Liver (tissue), 9 donors: ENCODE measurements around the gene DDX20. TPM values are rescaled to one million over a fixed set of nuclear protein-coding genes. Genes with fewer than 3 reads are reported as not detected.
"Not testable (repeated sequence)": the region's sequence is repeated elsewhere in the genome, so short reads cannot be mapped to it uniquely, and the experiment has no call there.

Experiments used
- DNase-seq: peaks from one replicate; pipeline ENCODE4 v3.0.0-alpha.2; 2017; ENCODE audit warnings: low spot score
- H3K27ac ChIP-seq, 2 donors: one replicate each; pipeline ENCODE4 v1.7.0; 2013; ENCODE audit warnings: inconsistent platforms in 2 of 2, low read length in 2 of 2, control low read depth in 1 of 2, low read depth in 1 of 2, mild to moderate bottlenecking in 1 of 2
- H3K27me3 ChIP-seq, 4 donors: one replicate each; pipeline versions ENCODE4 v1.6.1 to v1.7.0; 2013; ENCODE audit warnings: low read length in 3 of 4, inconsistent platforms in 1 of 4, mild to moderate bottlenecking in 1 of 4, moderate library complexity in 1 of 4; ENCODE audit not compliant: control insufficient read depth in 4 of 4, insufficient read depth in 4 of 4
- H3K36me3 ChIP-seq, 4 donors: one replicate each; pipeline versions ENCODE4 v1.6.1 to v1.7.0; 2013; ENCODE audit warnings: low read length in 3 of 4, mild to moderate bottlenecking in 3 of 4, low read depth in 1 of 4, moderate library complexity in 1 of 4; ENCODE audit not compliant: control insufficient read depth in 4 of 4, insufficient read depth in 3 of 4
- H3K4me1 ChIP-seq, 4 donors: one replicate each; pipeline versions ENCODE4 v1.6.1 to v1.7.0; 2013; ENCODE audit warnings: low read length in 3 of 4, mild to moderate bottlenecking in 3 of 4, moderate library complexity in 1 of 4; ENCODE audit not compliant: control insufficient read depth in 4 of 4, insufficient read depth in 4 of 4
- H3K4me3 ChIP-seq, 3 donors: one replicate each; pipeline versions ENCODE4 v1.6.1 to v1.7.0; 2013; ENCODE audit warnings: low read length in 3 of 3, control low read depth in 1 of 3, low read depth in 1 of 3, mild to moderate bottlenecking in 1 of 3
- H3K9ac ChIP-seq, 2 donors: one replicate each; pipeline ENCODE4 v1.7.0; 2013; ENCODE audit warnings: low read length in 2 of 2, mild to moderate bottlenecking in 2 of 2, moderate library complexity in 2 of 2, control low read depth in 1 of 2, low read depth in 1 of 2
- H3K9me3 ChIP-seq, 4 donors: one replicate each; pipeline versions ENCODE4 v1.6.1 to v1.7.0; 2013; ENCODE audit warnings: low read length in 3 of 4; ENCODE audit not compliant: control insufficient read depth in 4 of 4
- CTCF ChIP-seq: fragments of 150-350 bp; IDR thresholded peaks from 2 replicates; pipeline ENCODE4 v1.5.1; 2017; ENCODE audit warnings: improper control_type of control experiment, low read depth, low read length; ENCODE audit not compliant: missing input control
- FOXA1 ChIP-seq: IDR thresholded peaks from 2 replicates; pipeline ENCODE4 v1.6.1; 2016; ENCODE audit warnings: antibody characterized with exemption
- FOXA2 ChIP-seq: IDR thresholded peaks from 2 replicates; pipeline ENCODE4 v1.6.1; 2016; ENCODE audit warnings: antibody characterized with exemption
- HNF4G ChIP-seq: IDR thresholded peaks from 2 replicates; pipeline ENCODE4 v1.6.1; 2016; ENCODE audit warnings: antibody characterized with exemption
- JUND ChIP-seq, 2 donors: IDR thresholded peaks; 2 replicates each; pipeline ENCODE4 v1.6.1; 2016; ENCODE audit warnings: antibody characterized with exemption in 2 of 2
- MAX ChIP-seq: IDR thresholded peaks from 2 replicates; pipeline ENCODE4 v1.6.1; 2016; ENCODE audit warnings: antibody characterized with exemption
- NR2F2 ChIP-seq: IDR thresholded peaks from 2 replicates; pipeline ENCODE4 v1.6.1; 2016; ENCODE audit warnings: antibody characterized with exemption
- RXRA ChIP-seq, 2 donors: IDR thresholded peaks; 2 replicates each; pipeline ENCODE4 v1.6.1; 2017 to 2018; ENCODE audit warnings: antibody characterized with exemption in 2 of 2, mild to moderate bottlenecking in 1 of 2
- SP1 ChIP-seq: IDR thresholded peaks from 2 replicates; pipeline ENCODE4 v1.6.1; 2018; ENCODE audit warnings: antibody characterized with exemption, mild to moderate bottlenecking
- TAF1 ChIP-seq: conservative IDR thresholded peaks from 2 replicates; pipeline ENCODE4 v1.6.1; 2016; ENCODE audit warnings: antibody characterized with exemption, mild to moderate bottlenecking
- WGBS: extraction: QIAGEN DNeasy Blood & Tissue Kit; methylation state at CpG from one replicate; pipeline ENCODE4 v1.1.7; 2013; 5-methylcytosine and 5-hydroxymethylcytosine counted together
- polyA plus RNA-seq, 2 donors: library from polyadenylated mRNA; stranded (reverse) in 1 of 2; unstranded in 1 of 2; fragments of 200-250 nt in 1 of 2; fragments of >200 nt in 1 of 2; fragmentation: Nextera tagmentation in 1 of 2; extraction: Ambion mirVana in 1 of 2; gene quantifications; one replicate each; pipeline versions ENCODE4 v1.2.1 to v1.2.3, GENCODE V29; 2013 to 2015
- total RNA-seq, 2 donors: library from RNA; depleted of rRNA; stranded (reverse); fragments of >200 nt; gene quantifications; one replicate each; pipeline ENCODE4 v1.2.3, GENCODE V29; 2014
- TF ChIP-seq, protein P1 (sequence below): IDR thresholded peaks from 2 replicates; pipeline ENCODE4 v1.6.1; 2016; ENCODE audit warnings: antibody characterized with exemption
- donor health status: healthy.
- donor health status: healthy.
- donor health status: healthy.
- donor health status: healthy.
- donor health status: healthy.

Gene DDX20
- total and polyA plus RNA-seq, 4 donors: 2.3 to 8.6 (median 4.6) TPM

DNA sequence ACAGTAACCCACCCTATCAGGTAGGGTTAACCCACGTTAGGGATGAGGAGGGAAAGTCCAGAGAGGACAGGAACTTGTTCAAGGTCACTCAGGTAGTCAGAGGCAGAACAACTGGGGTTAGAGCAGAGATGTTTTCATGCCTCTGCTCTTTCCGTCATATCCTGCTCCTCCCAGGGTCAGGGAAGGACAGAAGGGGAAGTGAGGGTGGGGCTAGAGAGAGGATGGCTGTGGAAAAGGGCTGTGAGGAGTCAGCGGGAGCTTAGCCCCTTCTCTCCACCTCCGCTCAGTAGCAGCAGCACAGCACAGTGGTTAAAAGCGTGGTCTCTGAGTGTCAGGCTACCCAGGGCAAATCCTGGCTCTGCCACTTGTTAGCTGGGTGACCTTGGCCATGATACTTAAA, 36.5 kb downstream of the DDX20 start:
- no peaks in the 10 kb centered on the region for H3K27me3 ChIP-seq
- no peaks in the 10 kb centered on the region for H3K9me3 ChIP-seq
- 65% methylated on average over 5 of the region's 5 CpGs for WGBS
- no peak overlapping the region for H3K4me3 ChIP-seq
- H3K4me1 ChIP-seq: no peaks in the 10 kb centered on the region
- no peak overlapping the region for H3K27ac ChIP-seq
- no peak overlapping the region for H3K9ac ChIP-seq
- H3K36me3 ChIP-seq: no peaks in the 10 kb centered on the region
- peak in 1 of 2 donors; percentile 9 for TF ChIP-seq RXRA (IDR thresholded peaks at IDR 0.05)
- TF ChIP-seq SP1: no peak
- DNase-seq: no peak

GRCh38 chr1:111793923-111794322, 38.2 kb downstream of the DDX20 start:
- no peak for DNase-seq
- H3K36me3 ChIP-seq: no peaks in the 10 kb centered on the region
- WGBS: 90% methylated on average over 2 of the region's 2 CpGs
- no peak overlapping the region for H3K4me3 ChIP-seq
- no peaks in the 10 kb centered on the region for H3K27me3 ChIP-seq
- H3K9me3 ChIP-seq: no peaks in the 10 kb centered on the region
- no peak for TF ChIP-seq FOXA2
- H3K9ac ChIP-seq: no peak overlapping the region
- no peak overlapping the region for H3K27ac ChIP-seq
- no peaks in the 10 kb centered on the region for H3K4me1 ChIP-seq

DNA sequence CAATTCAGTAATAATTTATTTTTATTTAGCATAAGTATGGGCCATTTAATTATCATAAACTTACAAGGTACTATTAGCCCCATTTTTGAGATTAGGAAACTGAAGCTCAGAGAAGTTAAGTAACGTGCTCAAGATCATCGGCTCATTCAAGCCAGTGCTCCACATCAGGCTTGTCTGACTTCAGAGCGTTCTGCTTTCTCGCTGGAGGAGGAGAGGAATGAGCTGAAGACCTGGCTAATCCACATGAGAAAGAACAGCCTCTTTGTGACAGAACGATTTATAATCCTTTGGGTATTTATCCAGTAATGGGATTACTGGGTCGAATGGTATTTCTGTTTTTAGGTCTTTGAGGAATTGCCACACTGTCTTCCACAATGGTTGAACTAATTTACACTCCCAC, 39.7 kb downstream of the DDX20 start:
- no peak for DNase-seq
- Histone ChIP-seq H3K4me3 (no peak overlapping the region), H3K27ac (no peak overlapping the region), H3K4me1 (no peaks in the 10 kb centered on the region), H3K9me3 (no peaks in the 10 kb centered on the region), H3K9ac (no peak overlapping the region), H3K27me3 (no peaks in the 10 kb centered on the region), H3K36me3 (no peaks in the 10 kb centered on the region)
- TF ChIP-seq CTCF (no peak), TAF1 (no peak), FOXA1 (no peak), NR2F2 (no peak)
- TF ChIP-seq, protein P1, sequence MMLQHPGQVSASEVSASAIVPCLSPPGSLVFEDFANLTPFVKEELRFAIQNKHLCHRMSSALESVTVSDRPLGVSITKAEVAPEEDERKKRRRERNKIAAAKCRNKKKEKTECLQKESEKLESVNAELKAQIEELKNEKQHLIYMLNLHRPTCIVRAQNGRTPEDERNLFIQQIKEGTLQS: no peak
- 89% methylated on average over 6 of the region's 6 CpGs for WGBS

DNA sequence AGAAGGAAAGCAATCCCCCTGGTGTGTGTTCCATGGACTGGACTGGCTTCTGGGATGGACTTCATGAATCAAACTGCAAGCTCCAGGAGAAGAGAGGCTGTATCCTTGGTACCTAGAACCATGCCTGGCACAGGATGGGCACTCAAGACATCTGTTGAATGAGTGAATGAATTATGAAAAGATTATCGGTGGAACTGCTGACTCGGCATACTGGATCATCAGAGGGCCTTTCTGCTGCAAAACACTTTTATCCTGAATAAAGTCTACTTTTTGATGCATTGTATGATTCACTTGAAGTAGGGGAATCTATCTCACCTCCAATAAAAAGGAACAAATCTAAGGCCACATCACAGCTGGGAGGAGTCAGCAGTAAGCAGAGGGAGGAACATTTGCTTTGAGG, 42.9 kb downstream of the DDX20 start:
- no peaks in the 10 kb centered on the region for H3K27me3 ChIP-seq
- H3K9me3 ChIP-seq: no peaks in the 10 kb centered on the region
- WGBS: 95% methylated on average over 2 of the region's 2 CpGs
- TF ChIP-seq TAF1: no peak
- TF ChIP-seq FOXA2: no peak
- TF ChIP-seq JUND (IDR thresholded peaks at IDR 0.05): no peak
- no peak for TF ChIP-seq MAX
- TF ChIP-seq HNF4G: no peak
- no peak overlapping the region for H3K9ac ChIP-seq
- no peaks in the 10 kb centered on the region for H3K4me1 ChIP-seq
- no peak for DNase-seq
- no peaks in the 10 kb centered on the region for H3K36me3 ChIP-seq
- H3K27ac ChIP-seq: no peak overlapping the region
- H3K4me3 ChIP-seq: no peak overlapping the region

GRCh38 chr1:111799722-111800121, 44.0 kb downstream of the DDX20 start:
- DNase-seq, H3K9ac ChIP-seq, H3K4me3 ChIP-seq, H3K36me3 ChIP-seq, H3K9me3 ChIP-seq, H3K27me3 ChIP-seq, H3K4me1 ChIP-seq, H3K27ac ChIP-seq: not testable (repeated sequence)
- 96% methylated on average over 14 of the region's 14 CpGs for WGBS
